Osteoblast (primary cell): ENCODE measurements around the gene UNC13C. TPM values are rescaled to one million over a fixed set of nuclear protein-coding genes. Genes with fewer than 3 reads are reported as not detected.

Experiments
- DNase-seq: peaks from one replicate; pipeline ENCODE4 v3.0.0; 2011; ENCODE audit warnings: low spot score, mixed read lengths; ENCODE audit not compliant: insufficient read length; ENCODE audit errors: missing footprints
- H2AFZ ChIP-seq: 2 replicates; pipeline ENCODE4 v1.6.0; 2011; ENCODE audit warnings: mild to moderate bottlenecking, low read length
- H3K27ac ChIP-seq: 2 replicates; pipeline ENCODE4 v1.5.1; 2011; ENCODE audit warnings: mild to moderate bottlenecking, low read depth, low read length, moderate library complexity
- H3K27me3 ChIP-seq: 2 replicates; pipeline ENCODE4 v1.6.0; 2012; ENCODE audit warnings: mild to moderate bottlenecking, control low read depth, inconsistent platforms, low read length, moderate library complexity; ENCODE audit not compliant: insufficient read depth
- H3K36me3 ChIP-seq: 2 replicates; pipeline ENCODE4 v1.5.1; 2011; ENCODE audit warnings: mild to moderate bottlenecking, low read length, control low read depth, moderate library complexity; ENCODE audit not compliant: insufficient read depth
- H3K4me1 ChIP-seq: 2 replicates; pipeline ENCODE4 v1.5.1; 2011; ENCODE audit warnings: mild to moderate bottlenecking, low read length, control low read depth, moderate library complexity; ENCODE audit not compliant: insufficient read depth
- H3K4me2 ChIP-seq: 2 replicates; pipeline ENCODE4 v1.6.0; 2011; ENCODE audit warnings: mild to moderate bottlenecking, low read length; ENCODE audit not compliant: insufficient read depth
- H3K4me3 ChIP-seq: fragments of 200-600 bp; sonication (generic); 3 replicates; pipeline ENCODE4 v1.5.1; 2012; ENCODE audit warnings: mild to moderate bottlenecking, low read length, inconsistent platforms; ENCODE audit not compliant: insufficient read depth
- H3K79me2 ChIP-seq: 2 replicates; pipeline ENCODE4 v1.6.0; 2012; ENCODE audit warnings: mild to moderate bottlenecking, low read length, control low read depth, inconsistent platforms; ENCODE audit not compliant: insufficient read depth
- H3K9me3 ChIP-seq: 2 replicates; pipeline ENCODE4 v1.5.1; 2011; ENCODE audit warnings: low read depth, low read length, control low read depth
- H4K20me1 ChIP-seq: 2 replicates; pipeline ENCODE4 v1.6.0; 2012; ENCODE audit warnings: mild to moderate bottlenecking, low read length, control low read depth; ENCODE audit not compliant: insufficient read depth
- total RNA-seq: library from RNA; depleted of rRNA; stranded (reverse); fragments of >200 nt; gene quantifications from 2 replicates; pipeline ENCODE4 v1.2.3, GENCODE V29; 2012
- TF ChIP-seq, protein P1 (sequence below): IDR thresholded peaks from 2 replicates; pipeline ENCODE4 v1.5.1; 2011; ENCODE audit warnings: mild to moderate bottlenecking, low read depth, low read length, moderate library complexity; ENCODE audit errors: extremely low read depth

Gene UNC13C
- total RNA-seq, 1 donor: not detected

DNA sequence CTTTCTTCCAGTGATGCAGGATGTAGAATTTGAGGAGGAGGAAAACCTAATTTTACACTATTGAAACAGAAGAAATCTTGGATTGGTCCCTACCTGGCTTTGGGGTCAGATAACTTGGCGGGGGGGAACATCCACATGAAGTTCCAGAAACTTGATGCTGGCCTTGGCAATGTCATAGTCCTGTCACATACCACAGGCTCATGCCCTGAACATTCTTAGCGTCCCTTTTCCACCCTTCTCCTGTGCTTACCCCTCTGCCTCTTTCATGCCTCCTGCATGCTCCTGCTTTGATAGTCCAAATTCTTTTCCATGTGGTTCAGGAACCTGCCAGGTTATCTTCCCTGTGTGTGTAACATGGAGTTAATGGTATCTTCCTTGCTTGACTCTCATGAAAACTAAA, 110.6 kb downstream of the UNC13C start:
- no peaks in the 10 kb centered on the region for H3K9me3 ChIP-seq

DNA sequence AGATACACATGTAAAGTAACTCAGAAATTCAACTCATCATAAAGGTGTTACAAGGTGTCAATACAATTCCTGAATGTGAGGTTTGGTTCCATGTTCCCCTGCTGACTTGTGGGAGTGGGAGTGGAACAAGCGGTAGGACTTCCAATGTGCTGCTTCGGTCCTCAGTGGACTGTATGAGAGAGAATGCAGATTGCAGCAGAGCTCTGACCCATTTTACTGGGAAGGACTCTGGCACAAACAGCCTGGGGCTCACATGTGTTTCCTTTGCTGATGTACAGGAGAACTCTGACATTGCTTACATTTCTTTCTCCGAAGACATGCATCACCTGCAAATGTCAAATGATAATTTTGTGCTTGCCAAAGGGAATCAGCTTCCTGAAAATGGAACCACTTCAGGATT, 111.5 kb downstream of the UNC13C start:
- no peak overlapping the region for H3K27ac ChIP-seq
- H3K4me1 ChIP-seq: no peaks in the 10 kb centered on the region
- no peak overlapping the region for H3K4me3 ChIP-seq
- no peaks in the 10 kb centered on the region for H3K9me3 ChIP-seq
- no peak overlapping the region for H3K4me2 ChIP-seq
- no peak overlapping the region for H2AFZ ChIP-seq
- DNase-seq: no peak
- no peaks in the 10 kb centered on the region for H3K27me3 ChIP-seq
- no peaks in the 10 kb centered on the region for H3K36me3 ChIP-seq
- H4K20me1 ChIP-seq: no peaks in the 10 kb centered on the region
- TF ChIP-seq, protein P1, sequence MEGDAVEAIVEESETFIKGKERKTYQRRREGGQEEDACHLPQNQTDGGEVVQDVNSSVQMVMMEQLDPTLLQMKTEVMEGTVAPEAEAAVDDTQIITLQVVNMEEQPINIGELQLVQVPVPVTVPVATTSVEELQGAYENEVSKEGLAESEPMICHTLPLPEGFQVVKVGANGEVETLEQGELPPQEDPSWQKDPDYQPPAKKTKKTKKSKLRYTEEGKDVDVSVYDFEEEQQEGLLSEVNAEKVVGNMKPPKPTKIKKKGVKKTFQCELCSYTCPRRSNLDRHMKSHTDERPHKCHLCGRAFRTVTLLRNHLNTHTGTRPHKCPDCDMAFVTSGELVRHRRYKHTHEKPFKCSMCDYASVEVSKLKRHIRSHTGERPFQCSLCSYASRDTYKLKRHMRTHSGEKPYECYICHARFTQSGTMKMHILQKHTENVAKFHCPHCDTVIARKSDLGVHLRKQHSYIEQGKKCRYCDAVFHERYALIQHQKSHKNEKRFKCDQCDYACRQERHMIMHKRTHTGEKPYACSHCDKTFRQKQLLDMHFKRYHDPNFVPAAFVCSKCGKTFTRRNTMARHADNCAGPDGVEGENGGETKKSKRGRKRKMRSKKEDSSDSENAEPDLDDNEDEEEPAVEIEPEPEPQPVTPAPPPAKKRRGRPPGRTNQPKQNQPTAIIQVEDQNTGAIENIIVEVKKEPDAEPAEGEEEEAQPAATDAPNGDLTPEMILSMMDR: no peak
- no peaks in the 10 kb centered on the region for H3K79me2 ChIP-seq

More for the DNA sequence above, 110.6 kb downstream of the UNC13C start:
- H3K27me3 ChIP-seq: no peaks in the 10 kb centered on the region
- TF ChIP-seq, protein P1: no peak
- no peaks in the 10 kb centered on the region for H3K36me3 ChIP-seq
- H2AFZ ChIP-seq: no peak overlapping the region
- H3K27ac ChIP-seq: no peak overlapping the region
- H3K4me2 ChIP-seq: no peak overlapping the region
- H3K4me3 ChIP-seq: no peak overlapping the region
- H3K79me2 ChIP-seq: no peaks in the 10 kb centered on the region
- H4K20me1 ChIP-seq: no peaks in the 10 kb centered on the region
- no peak for DNase-seq
- H3K4me1 ChIP-seq: no peaks in the 10 kb centered on the region

DNA sequence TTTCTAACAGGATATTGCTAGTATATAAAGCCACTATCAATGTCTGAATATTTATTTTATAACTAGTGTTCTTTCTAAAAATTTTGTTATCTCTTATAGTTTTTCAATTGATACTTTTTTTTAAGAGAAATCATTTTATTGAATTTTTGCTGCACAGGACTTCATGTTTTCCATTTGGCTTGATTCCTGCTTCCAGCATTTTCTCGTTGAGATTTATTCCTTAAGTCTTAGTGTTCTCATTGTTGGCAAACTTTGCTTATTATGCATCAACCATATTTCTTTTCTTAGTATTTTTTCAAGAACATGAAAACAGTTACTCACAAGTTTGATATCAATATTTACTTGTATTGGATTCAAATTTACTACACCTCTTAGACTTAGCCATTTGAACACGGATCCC, 113.4 kb downstream of the UNC13C start:
- Histone ChIP-seq H3K9me3 (no peaks in the 10 kb centered on the region), H3K4me3 (no peak overlapping the region), H4K20me1 (no peaks in the 10 kb centered on the region), H3K79me2 (no peaks in the 10 kb centered on the region), H3K27me3 (no peaks in the 10 kb centered on the region), H2AFZ (no peak overlapping the region), H3K4me1 (no peaks in the 10 kb centered on the region), H3K4me2 (no peak overlapping the region), H3K27ac (no peak overlapping the region), H3K36me3 (no peaks in the 10 kb centered on the region)
- no peak for DNase-seq
- TF ChIP-seq, protein P1: no peak

DNA sequence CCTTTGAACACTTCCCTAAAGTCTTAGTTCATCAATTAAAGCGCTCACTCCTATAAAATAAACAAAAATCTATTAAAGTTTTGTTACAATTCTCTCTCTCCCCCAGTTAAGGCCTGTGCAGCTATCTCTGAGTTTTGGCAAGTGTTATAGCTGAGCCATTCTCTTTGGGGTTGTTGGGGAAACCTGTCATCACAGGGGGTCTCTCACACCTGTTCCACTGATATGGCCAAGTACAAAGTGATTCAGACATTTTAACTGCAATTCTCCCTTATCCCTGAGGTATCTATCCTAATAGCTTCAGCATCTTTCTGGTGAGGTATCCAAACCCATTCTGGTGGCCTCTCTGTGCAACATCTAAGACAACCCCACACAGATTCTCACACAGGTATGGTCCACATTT, 116.4 kb downstream of the UNC13C start:
- no peaks in the 10 kb centered on the region for H3K36me3 ChIP-seq
- TF ChIP-seq, protein P1: no peak
- H3K79me2 ChIP-seq: no peaks in the 10 kb centered on the region
- no peaks in the 10 kb centered on the region for H3K9me3 ChIP-seq
- H3K4me3 ChIP-seq: no peak overlapping the region
- H3K27ac ChIP-seq: no peak overlapping the region
- H3K4me2 ChIP-seq: no peak overlapping the region
- no peaks in the 10 kb centered on the region for H3K27me3 ChIP-seq
- no peaks in the 10 kb centered on the region for H4K20me1 ChIP-seq
- no peaks in the 10 kb centered on the region for H3K4me1 ChIP-seq
- DNase-seq: no peak
- no peak overlapping the region for H2AFZ ChIP-seq
